IMR-90 (cell line): ENCODE results near the gene PPP1R16B. TPM values are rescaled to one million over a fixed set of nuclear protein-coding genes. Genes with fewer than 3 reads are reported as not detected.

Source experiments
- ATAC-seq: fragments of 200-7000 bp; cut with Tn5 transposase; 2 replicates; pipeline ENCODE4 v1.9.1; 2020; ENCODE audit warnings: low read depth, mild to moderate bottlenecking, moderate library complexity
- BruUV-seq: library from RNA; stranded (reverse); fragments of 400-500 nt; replicated peaks from 2 replicates; lab custom pipeline; 2021; lab: Mats Ljungman, UMichigan
- CTCF ChIA-PET: fragments of 300-600 bp; formaldehyde crosslinking; extraction: SDS; loops from one replicate; lab custom pipeline; 2021; ENCODE audit warnings: antibody characterized with exemption; lab: Yijun Ruan, JAX
- POLR2A ChIA-PET: fragments of 300-600 bp; sonication (Branson Sonifier 250); formaldehyde crosslinking; loops from one replicate; lab custom pipeline; 2022; ENCODE audit warnings: antibody characterized with exemption; ENCODE audit not compliant: unreplicated experiment; lab: Charles Lee
- DNase-seq: peaks from one replicate; pipeline ENCODE4 v3.0.0; 2013
- H2AFZ ChIP-seq: replicated peaks from 2 replicates; pipeline ENCODE3; 2013; ENCODE audit warnings: low read length, mild to moderate bottlenecking; ENCODE audit not compliant: poor library complexity
- H2AK5ac ChIP-seq: 2 replicates; pipeline ENCODE4 v1.6.1; 2013; ENCODE audit warnings: low read depth, low read length, inconsistent platforms
- H2AK9ac ChIP-seq: replicated peaks from 2 replicates; pipeline ENCODE3; 2013; ENCODE audit warnings: mild to moderate bottlenecking, low read depth, low read length, moderate library complexity; ENCODE audit not compliant: poor library complexity
- H2BK120ac ChIP-seq: 2 replicates; pipeline ENCODE4 v1.6.1; 2013; ENCODE audit warnings: low read depth, low read length, inconsistent platforms
- H2BK15ac ChIP-seq: 3 replicates; pipeline ENCODE4 v1.6.1; 2013; ENCODE audit warnings: low read depth, low read length, inconsistent platforms
- H2BK20ac ChIP-seq: 2 replicates; pipeline ENCODE4 v1.6.1; 2013; ENCODE audit warnings: low read depth, mild to moderate bottlenecking, inconsistent platforms, low read length, moderate library complexity
- H2BK5ac ChIP-seq: 2 replicates; pipeline ENCODE4 v1.6.1; 2013; ENCODE audit warnings: mild to moderate bottlenecking, low read depth, low read length, inconsistent platforms; ENCODE audit not compliant: poor library complexity, severe bottlenecking
- H3K14ac ChIP-seq: replicated peaks from 2 replicates; pipeline ENCODE4 v1.6.1; 2013; ENCODE audit warnings: low read depth, low read length, inconsistent platforms
- H3K18ac ChIP-seq: 2 replicates; pipeline ENCODE4 v1.6.1; 2013; ENCODE audit warnings: low read depth, low read length, control low read depth
- H3K23ac ChIP-seq: 2 replicates; pipeline ENCODE4 v1.6.1; 2013; ENCODE audit warnings: low read depth, low read length, inconsistent platforms
- H3K27ac ChIP-seq: 2 replicates; pipeline ENCODE4 v1.5.1; 2013; ENCODE audit warnings: mild to moderate bottlenecking, control low read depth, low read length; ENCODE audit not compliant: insufficient read depth
- H3K27me3 ChIP-seq: 2 replicates; pipeline ENCODE4 v1.6.1; 2013; ENCODE audit warnings: low read length; ENCODE audit not compliant: control insufficient read depth, insufficient read depth
- H3K36me3 ChIP-seq: 2 replicates; pipeline ENCODE4 v1.6.1; 2013; ENCODE audit warnings: low read length, mixed read lengths; ENCODE audit not compliant: control insufficient read depth, insufficient read depth
- H3K4ac ChIP-seq: 2 replicates; pipeline ENCODE4 v1.6.1; 2013; ENCODE audit warnings: low read depth, low read length, inconsistent platforms
- H3K4me1 ChIP-seq: 2 replicates; pipeline ENCODE4 v1.6.1; 2013; ENCODE audit warnings: low read length, mixed read lengths; ENCODE audit not compliant: control insufficient read depth, insufficient read depth
- H3K4me2 ChIP-seq: 2 replicates; pipeline ENCODE4 v1.6.1; 2013; ENCODE audit warnings: low read depth, mild to moderate bottlenecking, control low read depth, low read length, moderate library complexity
- H3K4me3 ChIP-seq: 2 replicates; pipeline ENCODE4 v1.5.1; 2013; ENCODE audit warnings: low read depth, mild to moderate bottlenecking, control low read depth, low read length, moderate library complexity; ENCODE audit not compliant: insufficient read depth
- H3K56ac ChIP-seq: 2 replicates; pipeline ENCODE4 v1.6.1; 2013; ENCODE audit warnings: low read length, inconsistent platforms; ENCODE audit not compliant: insufficient read depth; ENCODE audit errors: extremely low read depth
- H3K79me1 ChIP-seq, 2 experiments: 2 replicates each; pipeline ENCODE4 v1.6.1; 2013; ENCODE audit warnings: low read length in 2 of 2, inconsistent platforms in 1 of 2, low read depth in 1 of 2
- H3K9ac ChIP-seq: 2 replicates; pipeline ENCODE4 v1.6.1; 2013; ENCODE audit warnings: low read depth, low read length, control low read depth
- H3K9me1 ChIP-seq: 2 replicates; pipeline ENCODE4 v1.6.1; 2013; ENCODE audit warnings: low read length, inconsistent platforms; ENCODE audit not compliant: insufficient read depth
- H3K9me3 ChIP-seq: 2 replicates; pipeline ENCODE4 v1.6.1; 2013; ENCODE audit warnings: low read length; ENCODE audit not compliant: control insufficient read depth, insufficient read depth
- H4K20me1 ChIP-seq: 2 replicates; pipeline ENCODE4 v1.6.1; 2013; ENCODE audit warnings: low read length, inconsistent platforms; ENCODE audit not compliant: insufficient read depth
- H4K5ac ChIP-seq: 2 replicates; pipeline ENCODE4 v1.6.1; 2013; ENCODE audit warnings: mild to moderate bottlenecking, low read depth, low read length, control low read depth
- H4K8ac ChIP-seq, 2 experiments: 2 replicates each; pipeline ENCODE4 v1.6.1; 2013; ENCODE audit warnings: low read depth in 2 of 2, low read length in 2 of 2, control low read depth in 1 of 2, inconsistent platforms in 1 of 2
- H4K91ac ChIP-seq: 2 replicates; pipeline ENCODE4 v1.6.1; 2013; ENCODE audit warnings: low read depth, low read length, inconsistent platforms; ENCODE audit not compliant: insufficient read depth
- BHLHE40 ChIP-seq: fragments of 150-350 bp; IDR thresholded peaks from 2 replicates; pipeline ENCODE4 v1.6.1; 2016; ENCODE audit warnings: mild to moderate bottlenecking, low read depth, low read length
- CEBPB ChIP-seq: IDR thresholded peaks from 2 replicates; pipeline ENCODE4 v1.6.1; 2012; ENCODE audit warnings: low read depth, low read length, improper control_type of control experiment
- CHD1 ChIP-seq: IDR thresholded peaks from 2 replicates; pipeline ENCODE4 v1.6.1; 2012; ENCODE audit warnings: low read depth, low read length, improper control_type of control experiment
- MAZ ChIP-seq: IDR thresholded peaks from 2 replicates; pipeline ENCODE4 v1.6.1; 2012; ENCODE audit warnings: low read depth, mild to moderate bottlenecking, low read length, improper control_type of control experiment, moderate library complexity, borderline replicate concordance
- MXI1 ChIP-seq: IDR thresholded peaks from 2 replicates; pipeline ENCODE4 v1.6.1; 2012; ENCODE audit warnings: low read depth, mild to moderate bottlenecking, low read length, moderate library complexity, borderline replicate concordance
- POLR2A ChIP-seq: IDR thresholded peaks from 2 replicates; pipeline ENCODE4 v1.6.1; 2012; ENCODE audit warnings: mild to moderate bottlenecking, low read depth, low read length
- RCOR1 ChIP-seq: IDR thresholded peaks from 2 replicates; pipeline ENCODE4 v1.6.1; 2012; ENCODE audit warnings: mild to moderate bottlenecking, low read length, improper control_type of control experiment; ENCODE audit not compliant: insufficient replicate concordance
- dilution Hi-C: fragments of 300-500 bp; cut with HindIII; formaldehyde crosslinking; loops from one replicate; pipeline ENCODE4 v1.14.3; 2018; ENCODE audit warnings: low sequenced_read_pairs; ENCODE audit not compliant: unreplicated experiment
- in situ Hi-C: fragments of 300-500 bp; cut with MboI; formaldehyde crosslinking; loops from 3 replicates; pipeline ENCODE4 v1.14.3; 2019; ENCODE audit warnings: low sequenced_read_pairs, inconsistent platforms, mixed read lengths
- intact Hi-C: fragments of 100-400 bp; cut with micrococcal nuclease; formaldehyde crosslinking; loops from 2 replicates; pipeline ENCODE4 v1.10.0; 2022
- polyA plus RNA-seq, 3 experiments: library from polyadenylated mRNA; depleted of rRNA; stranded (reverse); fragments of >200 nt; gene quantifications; 2 replicates each; pipeline ENCODE4 v1.2.3, GENCODE V29; 2012; ENCODE audit warnings: low replicate concordance in 1 of 3
- total RNA-seq: library from RNA; depleted of rRNA; stranded (reverse); fragments of >200 nt; gene quantifications from 2 replicates; pipeline ENCODE4 v1.2.3, GENCODE V29; 2012
- TF ChIP-seq, protein P1 (sequence below): conservative IDR thresholded peaks from 2 replicates; pipeline ENCODE4 v1.5.1; 2012; ENCODE audit warnings: mild to moderate bottlenecking, low read depth, low read length, improper control_type of control experiment

Gene PPP1R16B
- total and polyA plus RNA-seq, 2 of the 4 experiments (the other 2 are of a cell fraction), result not detected

DNA sequence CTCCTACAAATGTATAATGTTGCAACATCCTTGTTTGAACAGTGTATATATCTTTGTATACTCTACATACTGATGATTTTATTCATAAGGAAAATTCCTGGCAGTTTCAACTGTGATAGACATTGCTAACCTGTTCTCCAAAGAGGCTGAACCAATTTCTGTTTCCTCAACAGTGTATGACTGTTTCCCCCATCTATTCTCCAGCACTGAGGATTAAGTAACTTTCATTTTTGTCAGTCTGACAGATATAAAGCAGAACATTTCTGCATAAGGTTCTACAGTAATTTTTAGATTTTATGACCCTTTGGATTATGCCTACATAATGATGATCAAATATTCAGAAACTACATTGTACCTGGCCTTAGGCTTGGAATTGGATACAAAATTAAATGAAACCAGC is 9.9 kb downstream of the PPP1R16B start:
- dilution Hi-C loops (no loop called here), intact Hi-C loops (no loop called here), in situ Hi-C loops (no loop called here)
- H4K8ac ChIP-seq, result no peak overlapping the region
- H3K4me3 ChIP-seq, result no peak overlapping the region
- no peak overlapping the region for H4K91ac ChIP-seq
- H3K9me3 ChIP-seq, result no peaks in the 10 kb centered on the region
- TF ChIP-seq MXI1, result no peak
- TF ChIP-seq CHD1, result no peak
- no peak for TF ChIP-seq POLR2A
- TF ChIP-seq, protein P1, sequence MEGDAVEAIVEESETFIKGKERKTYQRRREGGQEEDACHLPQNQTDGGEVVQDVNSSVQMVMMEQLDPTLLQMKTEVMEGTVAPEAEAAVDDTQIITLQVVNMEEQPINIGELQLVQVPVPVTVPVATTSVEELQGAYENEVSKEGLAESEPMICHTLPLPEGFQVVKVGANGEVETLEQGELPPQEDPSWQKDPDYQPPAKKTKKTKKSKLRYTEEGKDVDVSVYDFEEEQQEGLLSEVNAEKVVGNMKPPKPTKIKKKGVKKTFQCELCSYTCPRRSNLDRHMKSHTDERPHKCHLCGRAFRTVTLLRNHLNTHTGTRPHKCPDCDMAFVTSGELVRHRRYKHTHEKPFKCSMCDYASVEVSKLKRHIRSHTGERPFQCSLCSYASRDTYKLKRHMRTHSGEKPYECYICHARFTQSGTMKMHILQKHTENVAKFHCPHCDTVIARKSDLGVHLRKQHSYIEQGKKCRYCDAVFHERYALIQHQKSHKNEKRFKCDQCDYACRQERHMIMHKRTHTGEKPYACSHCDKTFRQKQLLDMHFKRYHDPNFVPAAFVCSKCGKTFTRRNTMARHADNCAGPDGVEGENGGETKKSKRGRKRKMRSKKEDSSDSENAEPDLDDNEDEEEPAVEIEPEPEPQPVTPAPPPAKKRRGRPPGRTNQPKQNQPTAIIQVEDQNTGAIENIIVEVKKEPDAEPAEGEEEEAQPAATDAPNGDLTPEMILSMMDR, result no peak
- no peak for TF ChIP-seq BHLHE40
- no peak for TF ChIP-seq CEBPB
- no peak for TF ChIP-seq RCOR1
- TF ChIP-seq MAZ, result no peak
- no peak overlapping the region for H2BK15ac ChIP-seq
- H4K20me1 ChIP-seq, result no peaks in the 10 kb centered on the region
- H3K27me3 ChIP-seq, result peaks cover 23% of the 10 kb centered on the region
- H3K9me1 ChIP-seq, result no peaks in the 10 kb centered on the region
- no peaks in the 10 kb centered on the region for H3K4me1 ChIP-seq
- no peak overlapping the region for H3K18ac ChIP-seq
- no peak overlapping the region for H3K27ac ChIP-seq
- no peak overlapping the region for H4K5ac ChIP-seq
- ATAC-seq (no peak), DNase-seq (no peak)
- no peak overlapping the region for H2BK5ac ChIP-seq
- no peak overlapping the region for H2AK5ac ChIP-seq
- H3K4ac ChIP-seq, result no peak overlapping the region
- no peak overlapping the region for H3K23ac ChIP-seq
- H3K14ac ChIP-seq, result no peak overlapping the region
- no peak overlapping the region for H3K56ac ChIP-seq
- H2AK9ac ChIP-seq, result no peak overlapping the region
- BruUV-seq, result no TSS peak
- H3K79me1 ChIP-seq, result no peaks in the 10 kb centered on the region
- no peak overlapping the region for H2BK20ac ChIP-seq
- no peak overlapping the region for H2AFZ ChIP-seq
- ChIA-PET CTCF (no interaction called here), POLR2A (no interaction called here)
- H3K36me3 ChIP-seq, result no peaks in the 10 kb centered on the region
- H3K4me2 ChIP-seq, result no peak overlapping the region
- no peak overlapping the region for H3K9ac ChIP-seq
- H2BK120ac ChIP-seq, result no peak overlapping the region
